Right hindlimb (tissue), 1 donor: ENCODE measurements around the gene ARHGAP6.
A peak's percentile ranks its signal among the peaks of the same experiment; 100 is the strongest.

ENCODE experiments used
- DNase-seq: peaks from one replicate; pipeline ENCODE4 v3.0.0-alpha.2; 2018

ARHGAP6 gene

DNA sequence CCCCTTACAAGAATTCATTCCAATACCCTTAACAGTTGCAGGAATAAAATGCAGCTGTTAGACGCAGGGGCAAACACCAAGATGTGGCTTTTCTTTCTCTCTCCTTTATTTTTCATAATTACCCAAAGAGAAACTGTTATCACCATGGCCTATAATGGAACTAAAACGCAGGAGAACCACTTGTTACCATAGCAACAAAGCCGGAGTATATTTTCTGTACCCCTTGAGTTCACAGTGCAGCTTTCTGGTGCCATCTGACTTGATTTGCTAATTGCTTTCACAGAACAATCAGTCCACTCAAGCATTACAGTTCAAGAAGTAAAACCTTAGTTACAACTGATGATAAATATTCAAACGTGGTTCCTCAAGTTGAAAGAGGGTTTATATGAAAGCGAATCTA lies 214.6 kb downstream of the ARHGAP6 start:
- no peak for DNase-seq

DNA sequence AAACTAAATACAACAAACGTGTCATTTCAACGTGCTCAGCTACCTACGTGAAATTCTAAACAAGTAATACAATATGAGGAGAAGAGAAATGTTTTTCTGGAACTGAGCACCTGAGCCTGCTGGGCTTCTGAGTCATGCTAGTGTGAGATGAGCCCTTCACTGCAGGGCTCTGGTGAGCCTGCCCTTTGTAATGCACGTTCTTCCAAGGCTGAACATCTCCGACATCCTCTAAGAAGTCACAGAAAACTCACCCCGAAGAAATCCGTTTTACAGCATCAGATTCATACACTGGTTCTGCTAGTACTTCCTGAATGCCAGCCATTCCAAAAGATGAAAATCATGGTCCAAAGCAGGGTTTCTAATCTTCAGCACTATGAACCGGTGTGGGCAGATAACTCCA lies 215.4 kb downstream of the ARHGAP6 start:
- no peak for DNase-seq

DNA sequence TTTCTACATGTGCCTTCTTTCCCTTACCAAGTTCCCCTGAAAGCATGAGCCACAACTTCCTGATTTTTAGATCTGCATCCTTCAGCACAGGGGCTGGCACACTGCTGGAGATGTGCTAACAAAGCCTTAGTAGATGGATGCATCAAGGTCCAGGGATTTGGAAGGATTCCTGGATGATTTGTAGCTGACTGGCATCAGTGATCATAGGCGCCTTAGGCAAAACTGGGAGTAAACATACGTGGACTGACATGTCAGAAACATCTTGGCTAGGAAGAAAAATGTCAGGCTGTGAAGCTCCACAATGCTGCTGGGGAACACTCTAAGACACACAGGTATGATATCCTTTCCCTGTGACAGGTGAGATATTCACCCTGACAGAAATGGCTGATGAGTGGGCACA lies 216.1 kb downstream of the ARHGAP6 start:
- no peak for DNase-seq

DNA sequence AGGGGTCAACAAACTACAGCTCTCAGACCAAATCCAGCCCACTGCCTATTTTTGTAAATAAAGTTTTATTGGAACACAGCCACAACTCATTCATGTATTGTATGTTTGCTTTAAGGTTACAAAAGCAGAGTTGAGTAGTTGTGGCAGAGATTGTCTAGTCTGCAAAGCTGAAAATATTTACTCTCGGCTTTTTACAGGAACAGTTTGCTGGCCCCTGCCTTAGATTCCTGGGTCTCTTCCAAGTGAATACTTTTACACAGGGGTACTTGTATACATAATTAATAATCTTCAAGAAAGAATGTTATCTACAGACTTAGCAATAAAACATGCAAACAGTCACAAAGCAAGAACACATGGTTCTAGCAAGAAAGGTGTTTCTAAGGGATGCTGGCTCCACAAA lies 218.3 kb downstream of the ARHGAP6 start:
- no peak for DNase-seq

- no peak for DNase-seq
These were observed 218.8 kb downstream of the ARHGAP6 start for GRCh38 chrX:11446949-11447348.

DNA sequence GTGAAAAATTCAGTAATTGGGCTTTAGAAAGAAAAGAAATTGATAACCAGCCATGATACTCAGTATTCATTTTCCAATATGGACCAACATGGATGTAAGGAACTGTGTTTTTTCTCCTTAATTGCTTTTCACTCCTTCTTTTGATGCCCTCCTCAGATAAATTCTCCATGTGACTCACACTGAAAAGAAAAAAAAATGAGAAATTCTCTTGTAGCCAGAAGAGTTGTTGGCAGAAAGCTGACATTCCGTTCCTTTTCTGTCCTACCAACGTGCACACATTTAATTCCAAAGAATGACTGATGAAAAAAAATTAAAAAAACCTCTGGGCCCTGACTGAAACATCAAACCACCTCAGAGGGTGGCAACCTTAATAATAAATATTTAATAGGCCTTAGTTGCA lies 219.4 kb downstream of the ARHGAP6 start:
- no peak for DNase-seq

- no peak for DNase-seq
These were observed 220.2 kb downstream of the ARHGAP6 start for GRCh38 chrX:11445540-11445939.

DNA sequence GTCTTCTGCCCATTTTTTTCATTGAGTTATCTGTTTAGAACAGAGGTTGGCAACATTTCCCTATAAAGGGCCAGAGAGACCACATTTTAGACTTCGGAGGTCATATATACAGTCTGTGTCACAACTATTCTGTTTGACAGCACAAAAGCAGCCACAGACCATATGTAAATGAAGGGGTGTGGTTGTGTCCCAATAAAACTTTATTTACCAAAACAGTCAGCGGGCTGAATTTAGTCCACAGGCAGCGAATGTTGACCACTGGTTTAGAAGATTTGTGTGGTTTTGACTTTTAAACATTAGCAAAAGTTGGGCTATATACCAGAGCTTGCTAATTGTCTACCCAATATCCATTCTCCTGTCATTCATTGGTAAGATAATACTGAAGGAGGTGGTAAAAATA lies 221.7 kb downstream of the ARHGAP6 start:
- DNase-seq, result no peak

GRCh38 chrX:11439846-11440245 lies 225.9 kb downstream of the ARHGAP6 start:
- no peak for DNase-seq

GRCh38 chrX:11438767-11439166 lies 227.0 kb downstream of the ARHGAP6 start:
- DNase-seq, result no peak

DNA sequence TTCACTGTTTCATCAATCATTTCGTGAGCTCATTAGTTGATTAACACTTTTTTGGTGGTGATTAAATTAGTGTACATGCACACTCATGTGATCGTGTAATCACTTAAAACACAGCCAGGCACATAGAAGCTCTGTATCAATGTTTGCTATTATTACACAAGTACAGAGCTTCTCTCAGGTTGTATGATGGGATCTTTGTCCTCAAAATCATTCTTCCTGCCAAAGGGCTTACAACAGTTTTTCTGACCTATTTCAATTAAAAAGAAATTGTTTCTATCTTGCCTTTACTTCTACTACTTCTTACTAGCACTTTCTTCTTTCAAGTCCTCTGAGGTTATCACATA lies 227.4 kb downstream of the ARHGAP6 start:
- no peak for DNase-seq

GRCh38 chrX:11437642-11438379 lies 227.9 kb downstream of the ARHGAP6 start:
- DNase-seq, result peak; percentile 49

- DNase-seq, result no peak
These were observed 230.2 kb downstream of the ARHGAP6 start for GRCh38 chrX:11435568-11435967.

GRCh38 chrX:11434607-11435006 lies 231.1 kb downstream of the ARHGAP6 start:
- DNase-seq, result no peak

- no peak for DNase-seq
These were observed 233.9 kb downstream of the ARHGAP6 start for GRCh38 chrX:11431786-11432185.

GRCh38 chrX:11430271-11430670 lies 235.4 kb downstream of the ARHGAP6 start:
- no peak for DNase-seq

- DNase-seq, result no peak
These were observed 236.1 kb downstream of the ARHGAP6 start for GRCh38 chrX:11429538-11430085.

GRCh38 chrX:11427453-11428071 lies 238.2 kb downstream of the ARHGAP6 start:
- DNase-seq, result peak; percentile 60

DNA sequence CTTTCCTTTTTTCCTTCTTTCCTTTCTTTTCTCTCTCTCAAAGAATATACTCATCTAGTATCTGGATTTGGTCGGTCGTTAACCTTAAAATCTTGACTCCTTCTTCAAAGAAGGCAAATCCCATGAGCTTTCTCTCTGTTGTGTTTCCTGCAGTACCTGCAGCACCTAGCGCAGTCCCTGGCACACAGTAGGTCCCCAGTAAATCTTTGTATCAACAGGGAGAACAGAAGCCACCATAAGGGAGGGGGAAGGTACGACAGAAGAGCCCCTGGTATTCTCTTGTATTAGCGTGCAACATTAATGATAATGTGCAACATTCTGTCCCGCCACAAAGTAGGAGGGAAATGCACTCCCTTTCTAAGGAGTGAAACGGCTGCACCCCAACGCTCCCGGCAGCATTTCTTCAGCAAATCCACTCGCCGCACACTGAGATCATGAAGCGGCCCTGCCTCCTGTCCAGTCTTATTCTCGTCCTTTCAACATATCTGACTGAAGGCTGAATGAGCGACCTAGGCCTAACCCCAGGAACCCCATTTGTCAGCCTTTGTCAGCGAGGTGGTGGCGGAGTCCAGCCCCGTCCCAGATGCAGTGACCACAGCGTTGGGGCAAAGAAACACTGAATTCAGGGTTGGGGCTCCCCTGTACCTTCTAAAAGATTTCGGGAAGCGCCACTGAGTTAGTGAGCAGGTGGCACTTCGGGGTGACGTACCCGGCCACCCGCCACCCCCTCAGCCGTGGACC lies 238.8 kb downstream of the ARHGAP6 start:
- peak; percentile 37 for DNase-seq

- no peak for DNase-seq
These were observed 240.6 kb downstream of the ARHGAP6 start for GRCh38 chrX:11424903-11425674.

DNA sequence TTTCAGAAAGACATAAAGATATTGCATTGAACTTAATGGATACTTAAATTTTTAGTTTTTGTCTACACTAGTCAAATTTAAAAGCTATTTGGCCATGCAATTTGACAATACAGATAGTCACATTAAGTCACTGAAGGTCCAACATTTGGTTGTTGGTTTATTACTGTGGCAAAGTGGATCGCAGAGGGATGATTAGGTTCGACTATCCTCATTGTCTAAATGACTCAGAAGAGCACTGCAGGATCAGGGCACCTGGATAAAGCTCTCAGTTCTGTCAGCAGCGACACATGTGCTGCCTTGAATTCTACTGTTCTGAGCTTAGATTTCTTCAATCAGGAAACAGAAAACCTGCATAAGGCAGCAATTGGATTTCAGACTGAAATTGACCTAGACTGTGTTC lies 241.8 kb downstream of the ARHGAP6 start:
- no peak for DNase-seq

DNA sequence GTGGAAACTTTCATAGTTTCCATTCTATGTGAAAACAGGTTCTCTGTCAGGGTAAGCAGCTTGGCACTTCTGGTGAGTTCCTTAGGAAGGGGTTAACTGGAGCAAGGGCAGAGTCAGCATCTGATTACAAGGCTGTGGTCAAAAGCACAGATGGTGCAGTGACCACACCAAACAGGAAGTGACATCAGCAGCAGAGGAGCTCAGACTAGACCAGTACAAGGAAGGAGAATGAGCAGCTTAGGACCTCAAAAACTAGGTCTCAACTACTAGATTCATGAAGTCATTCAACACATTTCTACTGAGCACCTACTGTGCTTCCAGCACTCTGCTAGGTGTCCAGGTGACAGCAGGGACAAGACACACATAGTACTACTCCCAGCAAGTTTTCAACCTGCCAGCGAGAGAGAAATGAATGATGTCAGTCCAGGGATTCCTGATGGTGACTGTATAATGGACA lies 242.3 kb downstream of the ARHGAP6 start:
- DNase-seq, result no peak

- DNase-seq, result no peak
These were observed 243.2 kb downstream of the ARHGAP6 start for GRCh38 chrX:11422525-11422857.
